IPS-20b (cell line): ENCODE data around the gene WEE2.

Experiments used
- H3K27ac ChIP-seq: one replicate; pipeline ENCODE4 v1.5.1; 2013; ENCODE audit warnings: low read length
- H3K27me3 ChIP-seq: 2 replicates; pipeline ENCODE4 v1.6.1; 2013; ENCODE audit warnings: mild to moderate bottlenecking, low read length, inconsistent platforms; ENCODE audit not compliant: insufficient read depth
- H3K36me3 ChIP-seq: 2 replicates; pipeline ENCODE4 v1.6.1; 2013; ENCODE audit warnings: low read depth, mild to moderate bottlenecking, inconsistent platforms, low read length, moderate library complexity; ENCODE audit not compliant: insufficient read depth
- H3K4me1 ChIP-seq: 2 replicates; pipeline ENCODE4 v1.6.1; 2013; ENCODE audit warnings: mild to moderate bottlenecking, control low read depth, inconsistent platforms, low read length, moderate library complexity; ENCODE audit not compliant: insufficient read depth
- H3K4me3 ChIP-seq: 2 replicates; pipeline ENCODE4 v1.5.1; 2013; ENCODE audit warnings: mild to moderate bottlenecking, low read length, inconsistent platforms
- H3K9ac ChIP-seq: 2 replicates; pipeline ENCODE4 v1.6.1; 2013; ENCODE audit warnings: low read depth, mild to moderate bottlenecking, inconsistent platforms, low read length, moderate library complexity
- H3K9me3 ChIP-seq: 2 replicates; pipeline ENCODE4 v1.6.1; 2013; ENCODE audit warnings: mild to moderate bottlenecking, low read depth, low read length, inconsistent platforms; ENCODE audit not compliant: insufficient read depth

The WEE2 gene

GRCh38 chr7:141717450-141717849 is 9.3 kb downstream of the WEE2 start:
- Histone ChIP-seq H3K36me3 (no peaks in the 10 kb centered on the region), H3K9ac (no peak overlapping the region), H3K4me1 (no peaks in the 10 kb centered on the region; the same call in 1 of the 2 replicates), H3K9me3 (no peaks in the 10 kb centered on the region), H3K27me3 (no peaks in the 10 kb centered on the region), H3K4me3 (no peak overlapping the region), H3K27ac (no peak overlapping the region)

GRCh38 chr7:141722529-141722928 is 14.4 kb downstream of the WEE2 start:
- no peaks in the 10 kb centered on the region for H3K9me3 ChIP-seq
- H3K27ac ChIP-seq = no peak overlapping the region
- H3K4me3 ChIP-seq = no peak overlapping the region
- H3K4me1 ChIP-seq = no peaks in the 10 kb centered on the region
- no peaks in the 10 kb centered on the region for H3K27me3 ChIP-seq
- no peak overlapping the region for H3K9ac ChIP-seq
- H3K36me3 ChIP-seq = no peaks in the 10 kb centered on the region

- H3K27me3 ChIP-seq = no peaks in the 10 kb centered on the region
- H3K4me3 ChIP-seq = no peak overlapping the region
- no peak overlapping the region for H3K27ac ChIP-seq
- H3K4me1 ChIP-seq = no peaks in the 10 kb centered on the region
- H3K9me3 ChIP-seq = no peaks in the 10 kb centered on the region
- H3K36me3 ChIP-seq = no peaks in the 10 kb centered on the region
- H3K9ac ChIP-seq = no peak overlapping the region
Observed at GRCh38 chr7:141729020-141729419, 20.9 kb downstream of the WEE2 start.

DNA sequence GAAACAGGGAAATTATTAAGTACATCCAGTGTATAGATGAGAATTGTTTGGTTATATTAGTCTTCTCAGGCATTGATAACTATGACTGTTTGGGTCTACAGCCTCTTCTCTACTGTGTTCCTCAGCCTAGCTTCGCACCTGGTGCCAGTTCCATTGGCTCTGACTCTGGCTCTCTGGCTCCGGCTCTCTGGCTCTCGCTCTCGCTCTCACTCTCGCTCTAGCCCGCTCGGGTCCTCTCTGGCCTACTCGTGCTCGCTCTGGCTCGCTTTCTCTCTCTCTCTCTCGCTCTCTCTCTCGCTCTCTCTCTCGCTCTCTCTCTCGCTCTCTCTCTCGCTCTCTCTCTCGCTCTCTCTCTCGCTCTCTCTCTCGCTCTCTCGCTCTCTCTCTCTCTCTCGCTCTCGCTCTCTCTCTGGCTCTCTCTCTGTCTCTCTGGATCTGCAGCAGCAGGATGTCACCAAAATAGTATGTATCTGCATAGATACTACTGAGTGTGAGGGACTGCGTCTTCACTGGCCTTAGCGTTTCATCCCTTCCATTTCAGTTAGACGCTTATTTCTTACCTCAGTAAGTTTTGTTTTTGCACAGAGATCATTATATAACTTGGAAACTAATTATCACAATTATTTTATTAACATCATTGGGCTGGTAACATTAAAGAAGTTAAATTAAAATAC is 23.5 kb downstream of the WEE2 start:
- H3K27ac ChIP-seq = no peak overlapping the region
- H3K27me3 ChIP-seq = no peaks in the 10 kb centered on the region
- no peaks in the 10 kb centered on the region for H3K9me3 ChIP-seq
- H3K9ac ChIP-seq = no peak overlapping the region
- no peaks in the 10 kb centered on the region for H3K4me1 ChIP-seq
- no peaks in the 10 kb centered on the region for H3K36me3 ChIP-seq
- H3K4me3 ChIP-seq = no peak overlapping the region

DNA sequence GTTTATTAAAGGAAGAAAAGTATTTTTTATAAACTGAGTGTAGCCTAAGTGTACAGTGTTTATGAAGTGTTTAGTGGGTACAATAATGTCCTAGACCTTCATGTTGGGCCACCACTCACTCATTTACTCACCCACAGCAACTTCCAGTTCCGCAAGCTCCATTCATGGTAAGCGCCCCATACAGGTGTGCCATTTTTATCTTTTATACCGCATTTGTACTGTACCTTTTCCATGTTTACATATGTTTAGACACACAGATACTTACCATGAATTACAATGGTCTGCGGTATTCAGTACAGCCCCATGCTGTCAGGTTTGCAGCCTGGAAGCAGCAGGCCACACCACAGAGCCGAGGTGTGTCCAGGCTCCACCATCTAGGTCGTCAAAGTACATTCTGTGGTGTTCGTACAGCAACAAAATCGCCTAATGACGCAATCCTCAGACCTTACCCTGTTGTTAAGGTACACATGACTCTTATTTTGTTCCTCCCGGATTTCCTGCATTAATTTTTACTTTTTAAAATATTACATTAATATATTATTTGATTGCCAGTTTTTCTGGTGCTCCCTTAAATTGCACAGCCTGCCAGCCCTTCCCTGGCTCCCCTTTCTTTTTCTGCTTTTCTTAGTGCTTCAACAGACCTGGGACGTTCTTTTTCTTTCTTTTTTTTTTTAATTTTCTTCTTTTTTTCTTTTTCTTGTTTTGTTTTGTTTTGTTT is 29.1 kb downstream of the WEE2 start:
- peaks cover 32% of the 10 kb centered on the region for H3K36me3 ChIP-seq
- no peaks in the 10 kb centered on the region for H3K9me3 ChIP-seq
- peak overlapping the region; percentile 97; the same call in 1 of the 2 replicates for H3K4me3 ChIP-seq
- H3K27me3 ChIP-seq = no peaks in the 10 kb centered on the region
- no peak overlapping the region; the same call in 1 of the 2 replicates for H3K9ac ChIP-seq
- 0 out of 2 replicates have a peak, but pooled peaks cover 7% of the 10 kb centered on the region for H3K4me1 ChIP-seq
- H3K27ac ChIP-seq = no peak overlapping the region

GRCh38 chr7:141737836-141738591 is 29.9 kb downstream of the WEE2 start, which contains the start of gene SSBP1:
SSBP1 (plus strand) TSS chr7:141738358; CDS start chr7:141739167, 809 bp downstream.
- peak within 1 kb of the TSS; percentile 85 for H3K27ac ChIP-seq
- H3K4me1 ChIP-seq = 0 out of 2 replicates have a peak, but pooled peaks cover 7% of the 10 kb centered on the region
- peak within 1 kb of the TSS; percentile 97 for H3K9ac ChIP-seq
- H3K9me3 ChIP-seq = no peaks in the 10 kb centered on the region
- no peaks in the 10 kb centered on the region for H3K27me3 ChIP-seq
- H3K36me3 ChIP-seq = peaks cover 38% of the 10 kb centered on the region
- peak within 1 kb of the TSS; percentile 97 for H3K4me3 ChIP-seq

DNA sequence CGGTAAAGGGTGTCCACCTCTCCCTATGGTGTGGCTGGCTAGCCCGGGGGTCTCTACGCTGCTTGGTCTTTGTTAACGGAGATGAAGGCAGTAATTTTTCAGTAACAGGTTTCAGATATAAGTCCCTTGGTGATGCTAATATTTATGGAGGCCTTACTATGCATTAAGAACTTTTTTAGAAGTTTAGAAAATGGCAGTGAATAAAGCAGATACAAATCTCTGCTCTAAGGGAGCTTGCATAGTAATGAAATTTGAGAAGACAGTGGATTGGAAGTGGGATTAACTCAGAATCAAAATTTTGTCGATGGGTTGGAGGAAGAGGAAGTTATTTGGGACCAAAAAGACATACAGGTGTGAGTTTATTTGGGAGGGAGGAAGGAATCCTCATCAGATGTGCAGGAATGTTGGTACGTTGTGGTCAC is 30.4 kb downstream of the WEE2 start:
- Histone ChIP-seq H3K27ac (peak overlapping the region; percentile 85), H3K36me3 (peaks cover 44% of the 10 kb centered on the region), H3K9ac (peak overlapping the region; percentile 97), H3K9me3 (no peaks in the 10 kb centered on the region), H3K27me3 (no peaks in the 10 kb centered on the region), H3K4me1 (0 out of 2 replicates have a peak, but pooled peaks cover 7% of the 10 kb centered on the region), H3K4me3 (peak overlapping the region; percentile 97)

DNA sequence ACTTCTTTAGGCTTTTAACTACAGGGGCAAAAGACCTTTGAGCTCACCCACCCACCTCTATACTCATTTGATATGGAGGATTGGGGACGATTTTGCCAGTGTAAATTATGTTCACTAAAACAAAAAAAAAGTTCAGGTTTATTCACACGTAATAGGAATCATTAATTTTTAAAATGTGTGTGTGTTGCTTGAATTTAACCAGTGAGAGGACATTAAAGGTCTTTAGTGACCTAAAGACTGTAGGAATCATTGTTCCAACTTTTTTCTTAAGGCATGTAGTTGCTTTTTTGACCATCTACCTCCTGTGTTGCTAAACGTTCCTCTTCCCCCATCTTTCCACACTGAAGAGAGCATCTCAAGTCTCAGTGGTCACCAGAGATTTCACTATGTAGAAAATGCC is 31.1 kb downstream of the WEE2 start:
- H3K36me3 ChIP-seq = peaks cover 50% of the 10 kb centered on the region
- H3K27me3 ChIP-seq = no peaks in the 10 kb centered on the region
- no peaks in the 10 kb centered on the region for H3K9me3 ChIP-seq
- no peak overlapping the region for H3K27ac ChIP-seq
- H3K4me3 ChIP-seq = peak overlapping the region; percentile 97
- 0 out of 2 replicates have a peak, but pooled peaks cover 7% of the 10 kb centered on the region for H3K4me1 ChIP-seq
- H3K9ac ChIP-seq = peak overlapping the region; percentile 97

- Histone ChIP-seq H3K27ac (no peak overlapping the region), H3K4me1 (0 out of 2 replicates have a peak, but pooled peaks cover 5% of the 10 kb centered on the region), H3K9me3 (no peaks in the 10 kb centered on the region), H3K36me3 (peaks cover 80% of the 10 kb centered on the region), H3K9ac (no peak overlapping the region), H3K27me3 (no peaks in the 10 kb centered on the region), H3K4me3 (no peak overlapping the region)
Observed at GRCh38 chr7:141742229-141742628, 34.1 kb downstream of the WEE2 start.

- H3K36me3 ChIP-seq = peaks cover 98% of the 10 kb centered on the region
- 0 out of 2 replicates have a peak, but pooled peaks cover 4% of the 10 kb centered on the region for H3K9me3 ChIP-seq
Observed at GRCh38 chr7:141744131-141744530, 36.0 kb downstream of the WEE2 start.

DNA sequence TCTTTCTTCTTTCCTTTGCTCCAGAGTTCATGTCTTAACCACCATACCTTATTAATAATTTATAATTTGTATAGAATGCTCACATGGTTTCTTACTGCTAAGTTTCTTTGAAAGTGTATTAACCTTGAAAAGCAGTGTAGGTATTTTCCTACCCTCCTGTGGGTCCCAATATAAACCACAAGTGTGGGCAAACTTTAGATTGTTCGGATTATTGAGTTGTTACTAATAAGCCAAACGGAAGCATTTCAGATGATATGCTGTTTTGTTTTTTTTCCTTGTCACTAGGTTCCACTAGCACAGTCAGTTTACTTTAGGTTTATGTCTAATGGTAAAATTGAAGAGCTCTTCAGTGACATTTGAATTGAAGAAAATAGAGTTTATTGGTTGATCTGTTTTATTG is 40.2 kb downstream of the WEE2 start:
- H3K4me1 ChIP-seq = no peaks in the 10 kb centered on the region
- peaks cover 99% of the 10 kb centered on the region for H3K36me3 ChIP-seq
- peaks cover 33% of the 10 kb centered on the region; the same call in 1 of the 2 replicates for H3K9me3 ChIP-seq
- no peak overlapping the region for H3K9ac ChIP-seq
- no peaks in the 10 kb centered on the region for H3K27me3 ChIP-seq
- no peak overlapping the region for H3K4me3 ChIP-seq
- no peak overlapping the region for H3K27ac ChIP-seq

More at GRCh38 chr7:141744131-141744530, 36.0 kb downstream of the WEE2 start:
- Histone ChIP-seq H3K4me1 (0 out of 2 replicates have a peak, but pooled peaks cover 4% of the 10 kb centered on the region), H3K9ac (no peak overlapping the region), H3K27me3 (no peaks in the 10 kb centered on the region), H3K27ac (no peak overlapping the region), H3K4me3 (no peak overlapping the region)
